Testis (tissue), 2 donors: ENCODE data around the gene DRC7.

Experiments
- CTCF ChIP-seq, 3 experiments: fragments of 450-650 bp in 2 of 3; fragments of 200-600 bp in 1 of 3; sonication (generic) in 1 of 3; IDR thresholded peaks; one replicate each; pipeline ENCODE4 v1.5.1; 2016 to 2019; ENCODE audit warnings: antibody characterized with exemption in 3 of 3, mild to moderate bottlenecking in 2 of 3, moderate library complexity in 1 of 3
- POLR2A ChIP-seq: fragments of 450-650 bp; IDR thresholded peaks from one replicate; pipeline ENCODE4 v1.6.1; 2017; ENCODE audit warnings: antibody characterized with exemption, mild to moderate bottlenecking, moderate library complexity

- TF ChIP-seq CTCF (IDR thresholded peaks at IDR 0.05) (peak; percentile 98 to 99 (median 99)), POLR2A (no peak)
Measured at GRCh38 chr16:57648581-57649442, 45.8 kb upstream of the DRC7 start.
